GM12875 (cell line): ENCODE measurements around the gene IRX3.

Experiments used
- H3K4me3 ChIP-seq: one replicate; pipeline ENCODE4 v1.5.1; 2011; ENCODE audit warnings: low read depth, low read length, control low read depth
- CTCF ChIP-seq: IDR thresholded peaks from 2 replicates; pipeline ENCODE4 v1.5.1; 2011; ENCODE audit warnings: low read depth, mild to moderate bottlenecking, control low read depth, inconsistent platforms, low read length, moderate library complexity, borderline replicate concordance; ENCODE audit not compliant: insufficient read depth

Gene IRX3

GRCh38 chr16:54325616-54326265 is 39.2 kb upstream of the IRX3 start:
- no peak for TF ChIP-seq CTCF
- no peak overlapping the region for H3K4me3 ChIP-seq

DNA sequence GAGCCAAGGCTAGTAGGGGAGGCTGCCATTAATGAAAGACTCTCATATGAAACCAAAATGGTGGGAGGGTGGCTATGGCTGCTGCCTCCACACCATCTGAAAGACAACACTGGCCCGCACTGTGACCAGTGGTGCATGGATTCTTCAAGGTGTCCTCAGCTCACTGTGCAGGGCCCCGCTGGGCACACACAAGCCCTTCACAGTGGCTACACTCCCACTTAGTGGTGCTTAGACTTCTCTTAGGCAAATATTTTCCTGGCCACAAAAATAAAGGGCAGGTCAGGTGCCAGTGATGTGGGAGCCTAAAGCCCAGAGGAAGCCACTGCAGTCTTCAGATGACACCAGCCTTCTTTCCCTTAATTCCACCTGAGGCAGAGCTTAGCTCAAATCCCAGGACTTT is 38.1 kb upstream of the IRX3 start:
- no peak for TF ChIP-seq CTCF
- H3K4me3 ChIP-seq = no peak overlapping the region

GRCh38 chr16:54320697-54321340 is 34.2 kb upstream of the IRX3 start:
- no peak overlapping the region for H3K4me3 ChIP-seq
- TF ChIP-seq CTCF = no peak

- no peak overlapping the region for H3K4me3 ChIP-seq
- no peak for TF ChIP-seq CTCF
Measured at GRCh38 chr16:54318941-54319340, 32.4 kb upstream of the IRX3 start.

GRCh38 chr16:54317101-54317611 is 30.6 kb upstream of the IRX3 start:
- no peak for TF ChIP-seq CTCF

GRCh38 chr16:54316095-54316889 is 29.7 kb upstream of the IRX3 start:
- no peak overlapping the region for H3K4me3 ChIP-seq
- TF ChIP-seq CTCF = no peak

More at GRCh38 chr16:54317101-54317611, 30.6 kb upstream of the IRX3 start:
- H3K4me3 ChIP-seq = no peak overlapping the region

DNA sequence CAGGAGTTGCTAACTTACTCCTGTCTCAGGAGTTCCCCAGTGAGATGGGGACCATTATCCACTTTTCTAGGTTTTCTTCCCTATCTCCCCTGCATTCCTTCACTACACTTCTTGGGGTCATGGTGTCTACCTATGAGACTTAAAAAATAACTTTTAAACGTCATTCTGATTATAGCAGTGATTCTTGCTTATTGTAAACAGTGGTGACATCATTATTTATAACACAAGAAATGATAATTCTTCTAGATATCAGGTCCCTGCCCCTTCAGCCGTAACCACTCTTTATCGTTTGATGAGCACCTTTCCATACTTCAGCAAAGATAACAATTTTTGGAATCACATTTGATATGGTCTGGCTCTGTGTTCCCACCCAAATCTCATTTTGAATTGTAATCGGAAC is 27.2 kb upstream of the IRX3 start:
- TF ChIP-seq CTCF = no peak
- H3K4me3 ChIP-seq = no peak overlapping the region
